ENCODE data around the gene OPTN.
"Not testable (repeated sequence)": the region's sequence is repeated elsewhere in the genome, so short reads cannot be mapped to it uniquely, and the experiment has no call there.

Gene OPTN

GRCh38 chr10:13136651-13137050 lies 36.7 kb downstream of the OPTN start:
- DNase-seq: no peak

DNA sequence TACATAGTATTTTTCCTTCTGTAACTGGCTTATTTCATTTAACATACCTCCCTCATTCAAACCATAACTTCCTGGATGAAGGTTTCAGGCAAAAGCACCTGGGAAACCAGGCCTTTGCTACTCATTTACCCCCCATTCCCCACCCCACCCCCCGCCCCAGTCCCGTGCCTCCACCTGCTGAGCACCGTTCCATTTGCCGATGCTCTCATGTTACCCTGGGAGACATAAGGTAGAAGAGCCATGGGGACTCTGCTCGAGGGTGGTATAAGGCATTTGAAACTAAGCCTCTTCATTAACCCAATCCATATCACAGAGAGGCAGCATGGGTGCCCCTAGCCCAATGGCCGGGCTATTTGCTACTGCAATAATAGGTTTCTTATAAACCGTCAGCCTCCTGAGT lies 39.2 kb downstream of the OPTN start:
- DNase-seq: no peak

- no peak for DNase-seq
Measured at GRCh38 chr10:13139676-13140075, 39.7 kb downstream of the OPTN start.

GRCh38 chr10:13140627-13141190 lies 40.7 kb downstream of the OPTN start:
- no peak for DNase-seq

- DNase-seq: no peak
Measured at GRCh38 chr10:13143766-13144165, 43.8 kb downstream of the OPTN start.

DNA sequence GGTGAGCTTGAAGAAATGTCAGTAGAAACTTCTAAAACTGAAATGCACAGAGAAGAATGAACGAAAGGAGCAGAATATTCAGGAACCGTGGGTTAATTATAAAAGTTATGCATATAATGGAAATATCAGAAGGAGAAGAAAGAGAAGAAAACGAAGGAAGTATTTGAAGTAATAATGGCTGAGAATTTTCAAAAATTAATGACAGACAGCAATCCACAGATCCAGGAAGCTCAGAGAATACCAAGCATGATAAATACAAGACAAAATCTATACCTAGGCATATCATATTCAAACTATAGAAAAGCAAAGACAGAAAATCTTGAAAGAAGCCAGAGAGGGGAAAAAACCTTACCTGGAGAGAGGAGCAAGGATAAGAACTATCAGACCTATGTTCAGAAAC lies 44.9 kb downstream of the OPTN start:
- DNase-seq: no peak

GRCh38 chr10:13146379-13146778 lies 46.4 kb downstream of the OPTN start:
- no peak for DNase-seq

- no peak for DNase-seq
Measured at GRCh38 chr10:13147161-13147560, 47.2 kb downstream of the OPTN start.

DNA sequence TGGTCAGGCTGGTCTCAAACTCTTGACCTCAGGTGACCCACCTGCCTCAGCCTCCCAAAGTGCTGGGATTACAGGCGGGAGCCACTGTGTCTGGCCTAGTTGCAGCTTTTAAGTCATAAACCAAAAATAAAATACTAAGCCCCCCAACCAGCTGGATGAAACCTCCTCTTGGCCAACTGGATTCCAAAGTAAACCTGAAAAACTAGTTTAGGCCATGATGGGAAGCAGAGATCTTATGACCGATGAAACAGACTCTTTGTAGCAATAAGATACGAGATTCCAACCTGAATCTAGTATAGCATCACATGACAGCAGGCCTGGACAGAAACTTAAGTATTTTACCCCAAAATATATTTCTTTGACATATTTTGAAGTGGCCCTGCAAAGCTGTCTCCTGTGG lies 52.3 kb downstream of the OPTN start:
- DNase-seq: no peak

- DNase-seq: not testable (repeated sequence)
Measured at GRCh38 chr10:13155860-13156259, 55.9 kb downstream of the OPTN start.

GRCh38 chr10:13158401-13158800 lies 58.4 kb downstream of the OPTN start:
- DNase-seq: no peak

DNA sequence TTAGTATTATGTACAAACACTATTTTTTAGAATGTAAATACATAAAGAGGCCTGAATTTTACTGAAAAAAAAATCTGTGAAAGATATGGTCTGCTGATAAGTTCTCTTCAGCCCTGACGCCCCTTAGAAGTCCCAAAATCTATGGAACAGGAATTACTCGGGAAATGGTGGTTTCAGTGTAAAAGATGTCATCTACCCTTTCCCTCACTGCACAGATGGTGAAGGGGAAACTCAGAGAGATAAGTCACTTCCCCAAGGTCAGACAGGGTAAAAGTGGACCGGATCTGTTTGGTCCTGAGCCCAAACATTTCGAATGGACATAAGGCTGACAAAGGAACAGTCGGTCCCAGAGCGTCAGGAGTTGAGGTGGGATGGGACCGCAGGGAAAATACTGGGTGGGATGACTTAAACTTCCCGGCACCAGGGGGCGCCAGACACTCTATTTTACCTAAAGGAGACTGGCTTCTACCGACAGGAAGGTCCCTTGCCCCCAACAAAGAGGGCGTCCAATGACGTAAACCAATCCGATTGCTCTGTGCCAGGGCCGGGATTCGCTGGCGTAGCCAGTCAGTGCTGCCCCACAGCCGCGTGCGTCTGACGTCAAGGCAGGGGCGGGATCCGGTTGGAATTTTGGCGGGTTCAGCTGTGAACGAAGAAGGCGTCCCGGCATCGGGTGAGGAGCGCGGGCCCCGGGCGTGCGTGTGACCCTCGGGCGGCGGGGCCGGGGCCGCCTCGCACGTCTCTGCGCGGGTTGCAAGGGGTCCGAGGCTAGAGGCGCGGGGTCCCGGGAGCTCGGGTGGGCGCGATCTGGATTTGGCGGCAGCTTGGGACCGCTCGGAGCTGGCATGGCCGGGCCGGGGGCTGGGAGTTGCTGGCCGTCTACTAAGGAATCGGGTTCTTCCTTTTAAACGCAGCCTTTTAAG lies 61.2 kb downstream of the OPTN start, which contains the start of gene MCM10:
Gene MCM10 (plus strand): TSS at position 625 of the 923 bp plus-strand sequence. CDS start 2,645 bp downstream, outside the sequence.
- peak; percentile 85 for DNase-seq

DNA sequence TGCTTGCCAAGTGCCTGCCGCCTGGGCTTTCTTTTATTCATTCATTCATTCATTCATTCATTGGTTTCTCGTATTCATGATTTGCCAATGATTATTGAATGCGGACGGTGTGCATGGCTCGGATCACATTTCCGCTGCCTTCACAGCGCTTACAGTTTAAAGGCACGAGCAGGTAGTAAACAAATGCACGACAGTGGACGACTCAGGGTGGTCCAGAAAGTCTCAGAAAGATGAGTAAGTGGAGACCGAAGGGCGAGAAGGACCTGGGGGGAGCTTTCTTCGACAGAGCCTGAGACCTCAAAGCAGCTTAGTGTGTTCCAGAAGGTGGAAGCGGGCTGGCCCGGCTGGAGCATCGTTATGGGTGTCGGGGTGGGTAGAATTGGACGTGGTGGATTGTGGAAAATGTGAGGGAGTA lies 61.9 kb downstream of the OPTN start:
- no peak for DNase-seq

- no peak for DNase-seq
Measured at GRCh38 chr10:13163859-13164258, 63.9 kb downstream of the OPTN start.

GRCh38 chr10:13165177-13165576 lies 65.2 kb downstream of the OPTN start:
- no peak for DNase-seq

GRCh38 chr10:13167568-13167967 lies 67.6 kb downstream of the OPTN start:
- DNase-seq: no peak

DNA sequence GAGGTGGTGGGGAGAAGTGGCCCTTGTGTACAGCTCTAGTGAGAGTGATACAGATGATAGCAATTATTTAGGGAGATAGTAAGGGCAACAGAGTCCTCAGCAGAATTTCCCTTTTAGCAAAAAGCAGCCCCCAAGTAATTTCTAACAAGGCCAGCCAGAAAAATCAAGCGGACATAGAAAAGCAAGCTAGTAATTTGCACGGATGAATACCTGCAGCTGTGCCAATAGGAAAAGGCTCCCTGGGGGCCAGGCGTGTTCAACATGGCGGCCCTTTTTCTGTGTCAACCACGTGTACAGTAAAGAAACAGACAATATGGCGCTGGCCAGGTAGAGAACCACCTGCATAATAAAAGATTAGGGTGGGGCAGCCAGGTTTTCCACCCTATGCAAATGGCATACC lies 68.8 kb downstream of the OPTN start:
- DNase-seq: no peak

DNA sequence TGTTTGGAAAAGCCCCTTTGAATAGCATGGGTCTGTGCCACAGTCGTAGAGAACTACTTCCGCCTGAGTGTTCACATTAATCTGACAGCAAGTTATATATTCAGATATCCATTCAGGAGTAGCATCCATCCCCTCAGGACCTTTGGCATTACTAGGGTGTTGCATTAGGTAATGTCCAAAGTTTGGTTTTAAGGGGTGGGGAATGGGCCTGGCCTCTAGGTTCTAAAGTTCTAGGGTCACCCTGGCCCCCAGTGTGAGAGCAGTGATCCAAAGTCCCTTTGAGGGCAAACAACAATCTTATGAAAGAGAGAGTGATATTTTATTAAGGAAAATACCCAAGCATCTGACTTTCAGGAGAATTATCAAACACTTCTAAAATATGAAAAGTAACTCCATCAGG lies 73.7 kb downstream of the OPTN start:
- DNase-seq: no peak

GRCh38 chr10:13180788-13181187 lies 80.8 kb downstream of the OPTN start:
- DNase-seq: no peak

- no peak for DNase-seq
Measured at GRCh38 chr10:13182424-13182823, 82.5 kb downstream of the OPTN start.

DNA sequence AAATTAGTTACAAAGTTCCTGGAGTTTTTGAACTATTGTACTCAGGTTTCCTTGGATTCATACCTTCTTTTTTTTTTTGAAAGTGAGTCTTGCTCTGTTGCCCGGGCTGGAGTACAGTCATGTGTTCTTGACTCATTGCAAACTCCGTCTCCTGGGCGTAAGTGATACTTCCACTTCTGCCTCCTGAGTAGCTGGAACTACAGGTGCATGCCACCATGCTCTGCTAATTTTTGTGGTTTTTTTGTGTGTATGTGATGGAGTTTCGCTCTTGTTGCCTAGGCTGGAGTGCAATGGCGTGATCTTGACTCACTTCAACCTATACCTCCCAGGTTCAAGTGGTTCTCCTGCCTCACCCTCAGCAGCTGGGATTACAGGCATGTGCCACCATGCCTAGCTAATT lies 83.7 kb downstream of the OPTN start:
- no peak for DNase-seq

DNA sequence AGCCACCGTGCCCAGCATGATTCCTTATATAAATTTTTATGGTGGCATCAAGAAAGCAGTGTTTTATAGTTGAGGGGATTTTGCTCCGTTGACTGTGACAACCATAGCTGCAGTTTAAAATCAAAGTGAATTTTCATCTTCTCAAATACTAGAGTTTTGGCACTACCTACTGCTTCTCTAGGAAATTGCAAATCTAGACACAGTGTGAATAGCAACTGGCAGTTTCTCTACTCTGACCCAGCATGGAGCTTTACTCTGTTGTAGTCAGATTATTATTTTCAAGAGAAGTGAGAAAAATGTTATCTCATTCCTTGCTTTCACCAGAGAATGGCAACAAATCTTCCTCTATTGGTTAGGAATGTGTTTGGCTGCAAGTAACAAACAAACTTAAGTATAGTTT lies 84.3 kb downstream of the OPTN start:
- DNase-seq: no peak

DNA sequence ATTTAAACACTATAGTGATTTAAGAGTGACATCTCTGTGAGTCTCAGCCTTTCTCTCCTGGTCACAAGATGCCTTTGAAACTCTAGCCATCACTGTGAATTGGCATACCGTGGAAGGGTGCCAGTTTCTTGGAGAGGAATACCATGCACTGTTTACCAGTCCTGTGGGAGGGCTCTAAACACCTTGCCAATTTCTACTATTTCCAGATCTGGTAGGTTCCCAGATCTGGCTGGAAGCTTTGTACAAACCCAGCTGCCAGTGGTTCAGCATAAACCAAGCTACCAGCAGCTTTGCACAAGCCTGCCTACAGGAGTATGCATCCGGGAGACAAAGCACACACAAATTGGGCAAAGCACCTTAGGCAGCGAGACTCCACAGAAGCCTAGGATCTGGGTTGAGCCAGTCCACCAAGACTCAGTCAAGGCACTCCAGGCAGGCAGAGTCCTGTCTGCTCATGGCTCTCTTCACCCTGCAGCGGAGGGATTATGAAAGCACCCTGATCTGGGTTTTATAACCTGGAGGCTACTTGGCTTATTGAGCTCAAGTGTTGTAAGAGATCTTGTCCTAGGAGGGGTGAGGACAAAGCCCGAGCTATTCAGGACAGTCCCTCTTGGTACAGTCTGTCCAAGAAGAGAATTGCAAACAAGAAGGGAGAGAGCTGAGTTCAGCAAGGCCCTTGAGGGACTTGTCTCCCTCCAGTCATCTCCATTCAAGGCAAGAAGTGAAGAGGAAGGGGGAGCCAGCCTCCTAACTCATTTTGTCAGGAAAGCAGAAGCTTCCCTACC lies 85.0 kb downstream of the OPTN start:
- DNase-seq: peak; percentile 60

DNA sequence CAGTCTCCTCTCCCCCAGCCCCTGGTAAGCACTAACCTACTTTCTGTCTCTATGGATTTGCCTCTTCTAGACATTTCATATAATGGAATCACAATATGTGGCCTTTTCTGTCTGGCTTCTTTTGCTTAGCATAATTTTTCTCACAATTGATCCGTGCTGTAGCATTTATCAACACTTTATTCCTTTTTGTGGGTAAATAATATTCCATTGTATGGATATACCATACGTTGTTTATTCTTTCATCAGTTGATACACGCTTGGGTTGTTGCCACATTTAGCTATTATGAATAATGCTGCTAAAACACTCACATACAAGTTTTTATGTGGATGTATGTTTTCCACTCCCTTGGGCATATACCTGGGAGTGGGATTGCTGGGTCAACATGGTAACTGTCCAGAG lies 87.2 kb downstream of the OPTN start:
- DNase-seq: no peak

All from DMS79 (cell line).